ENCODE measurements around the gene PTPRD. TPM values are rescaled to one million over a fixed set of nuclear protein-coding genes. Genes with fewer than 3 reads are reported as not detected.

The PTPRD gene
- total and polyA plus RNA-seq, 10 donors, result 0.08 to 11.7 (median 2.9) TPM

DNA sequence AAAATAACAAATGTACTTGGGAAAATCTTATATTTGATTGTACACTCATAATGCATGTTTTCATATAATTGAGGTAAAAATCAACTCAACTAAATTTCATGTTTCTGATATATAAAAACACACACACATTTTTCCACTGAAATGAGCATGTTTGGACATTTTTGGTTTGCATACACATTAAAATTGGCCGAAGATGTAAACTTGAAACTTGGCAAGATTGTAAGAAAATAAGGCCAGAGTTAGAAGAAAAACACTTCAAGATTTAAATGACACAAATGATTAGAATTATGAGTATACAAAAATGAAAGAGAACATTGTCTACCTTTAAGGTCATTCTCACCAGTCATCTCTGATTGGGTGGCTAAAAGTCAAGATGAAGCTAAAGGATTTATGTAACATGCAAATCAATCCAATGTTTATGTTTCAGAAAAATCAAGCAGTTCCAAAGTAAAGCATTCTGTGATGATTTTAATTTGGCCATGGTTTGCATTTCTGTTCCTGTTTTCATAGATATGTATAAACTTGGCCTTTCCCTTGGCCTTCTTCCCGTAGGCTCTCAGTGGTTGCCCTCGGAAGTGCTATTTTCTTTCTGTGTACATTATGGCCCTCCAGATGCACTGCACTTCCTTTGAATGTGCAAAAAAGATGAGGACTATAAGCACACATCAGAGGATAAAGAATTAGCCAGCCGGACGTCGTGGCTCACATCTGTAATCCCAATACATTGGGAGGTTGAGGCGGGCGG, 1707.9 kb downstream of the PTPRD start:
- no peaks in the 10 kb centered on the region for H3K27me3 ChIP-seq (replicated peaks in 1 of 7)
- no peak overlapping the region for H3K4me3 ChIP-seq
- peaks cover 0 to 3% (median 0%) of the 10 kb centered on the region in 8 donors for H3K9me3 ChIP-seq
- no peaks in the 10 kb centered on the region for H3K4me1 ChIP-seq
- DNase-seq, result no peak
- H3K27ac ChIP-seq, result no peak overlapping the region
- no peaks in the 10 kb centered on the region for H3K36me3 ChIP-seq
- intact Hi-C loops (cut with DNase I; ENCODE audit: low total_unique reads), result no loop called here
- WGBS, 5 donors, result 71 to 87% (median 82%) methylated on average over 8 of the region's 8 CpGs
- TF ChIP-seq POLR2A (IDR thresholded peaks at IDR 0.05), result no peak
- TF ChIP-seq, protein P1, sequence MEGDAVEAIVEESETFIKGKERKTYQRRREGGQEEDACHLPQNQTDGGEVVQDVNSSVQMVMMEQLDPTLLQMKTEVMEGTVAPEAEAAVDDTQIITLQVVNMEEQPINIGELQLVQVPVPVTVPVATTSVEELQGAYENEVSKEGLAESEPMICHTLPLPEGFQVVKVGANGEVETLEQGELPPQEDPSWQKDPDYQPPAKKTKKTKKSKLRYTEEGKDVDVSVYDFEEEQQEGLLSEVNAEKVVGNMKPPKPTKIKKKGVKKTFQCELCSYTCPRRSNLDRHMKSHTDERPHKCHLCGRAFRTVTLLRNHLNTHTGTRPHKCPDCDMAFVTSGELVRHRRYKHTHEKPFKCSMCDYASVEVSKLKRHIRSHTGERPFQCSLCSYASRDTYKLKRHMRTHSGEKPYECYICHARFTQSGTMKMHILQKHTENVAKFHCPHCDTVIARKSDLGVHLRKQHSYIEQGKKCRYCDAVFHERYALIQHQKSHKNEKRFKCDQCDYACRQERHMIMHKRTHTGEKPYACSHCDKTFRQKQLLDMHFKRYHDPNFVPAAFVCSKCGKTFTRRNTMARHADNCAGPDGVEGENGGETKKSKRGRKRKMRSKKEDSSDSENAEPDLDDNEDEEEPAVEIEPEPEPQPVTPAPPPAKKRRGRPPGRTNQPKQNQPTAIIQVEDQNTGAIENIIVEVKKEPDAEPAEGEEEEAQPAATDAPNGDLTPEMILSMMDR (IDR thresholded peaks at IDR 0.05 in 8 of 11, conservative IDR thresholded peaks at IDR 0.05 in 3 of 11), result no peak
- no peak for TF ChIP-seq POLR2AphosphoS5 (IDR thresholded peaks at IDR 0.05)

DNA sequence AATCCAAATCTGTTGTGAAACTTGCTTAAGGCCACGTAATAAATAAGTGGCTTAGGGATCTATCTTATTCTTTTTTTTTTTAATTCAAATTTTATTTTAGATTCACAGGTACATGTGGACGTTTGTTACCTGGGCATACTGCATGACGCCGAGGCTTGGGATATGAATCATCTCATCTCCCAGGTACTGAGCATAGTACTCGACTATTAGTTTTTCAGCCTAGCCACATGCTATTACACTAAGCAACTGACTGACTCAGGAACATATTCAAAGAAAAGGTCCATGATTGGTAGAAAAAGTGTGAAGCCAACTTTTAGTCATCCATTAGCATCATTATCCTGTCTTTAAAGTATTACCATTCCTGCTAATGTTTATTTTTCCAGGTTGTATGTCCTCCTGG, 1709.7 kb downstream of the PTPRD start:
- no peak overlapping the region for H3K27ac ChIP-seq
- H3K36me3 ChIP-seq, result no peaks in the 10 kb centered on the region
- H3K9me3 ChIP-seq, result peaks cover 0 to 3% (median 0%) of the 10 kb centered on the region in 8 donors
- H3K4me1 ChIP-seq, result no peaks in the 10 kb centered on the region
- intact Hi-C loops (cut with DNase I; ENCODE audit: low total_unique reads), result no loop called here
- no peak overlapping the region for H3K4me3 ChIP-seq
- H3K27me3 ChIP-seq (replicated peaks in 1 of 7), result no peaks in the 10 kb centered on the region
- TF ChIP-seq, protein P1 (IDR thresholded peaks at IDR 0.05 in 8 of 11, conservative IDR thresholded peaks at IDR 0.05 in 3 of 11), result no peak
- TF ChIP-seq POLR2AphosphoS5 (IDR thresholded peaks at IDR 0.05), result no peak
- TF ChIP-seq POLR2A (IDR thresholded peaks at IDR 0.05), result no peak
- DNase-seq, result no peak
- 69 to 84% (median 77%) methylated on average over 5 of the region's 5 CpGs for WGBS, 5 donors

DNA sequence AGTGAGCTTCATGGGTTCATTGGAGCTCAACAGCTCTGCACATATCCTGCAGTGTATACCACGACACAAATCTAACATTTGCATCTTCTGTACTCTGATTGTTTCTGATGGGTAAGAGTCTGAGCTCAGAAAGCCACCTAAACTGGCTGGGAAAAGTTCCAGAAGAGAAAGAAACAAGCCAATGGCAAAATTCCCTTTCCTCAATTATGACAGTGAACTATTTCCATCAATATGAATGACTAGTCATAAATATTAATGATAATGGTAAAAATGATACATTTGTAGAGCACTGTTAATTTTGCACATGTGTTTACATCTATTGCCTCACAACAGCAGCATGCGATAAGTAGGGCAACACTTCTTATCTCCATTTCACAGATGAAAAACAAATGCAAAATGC, 1711.7 kb downstream of the PTPRD start:
- TF ChIP-seq POLR2AphosphoS5 (IDR thresholded peaks at IDR 0.05), result no peak
- TF ChIP-seq, protein P1 (IDR thresholded peaks at IDR 0.05 in 8 of 11, conservative IDR thresholded peaks at IDR 0.05 in 3 of 11), result no peak
- TF ChIP-seq POLR2A (IDR thresholded peaks at IDR 0.05), result no peak
- DNase-seq, result no peak
- Histone ChIP-seq H3K36me3 (no peaks in the 10 kb centered on the region), H3K27ac (no peak overlapping the region), H3K27me3 (replicated peaks in 1 of 7) (no peaks in the 10 kb centered on the region), H3K4me1 (no peaks in the 10 kb centered on the region), H3K4me3 (no peak overlapping the region), H3K9me3 (no peaks in the 10 kb centered on the region)
- WGBS, 5 donors, result 72 to 88% (median 84%) methylated on average over 2 of the region's 2 CpGs
- intact Hi-C loops (cut with DNase I; ENCODE audit: low total_unique reads), result no loop called here

DNA sequence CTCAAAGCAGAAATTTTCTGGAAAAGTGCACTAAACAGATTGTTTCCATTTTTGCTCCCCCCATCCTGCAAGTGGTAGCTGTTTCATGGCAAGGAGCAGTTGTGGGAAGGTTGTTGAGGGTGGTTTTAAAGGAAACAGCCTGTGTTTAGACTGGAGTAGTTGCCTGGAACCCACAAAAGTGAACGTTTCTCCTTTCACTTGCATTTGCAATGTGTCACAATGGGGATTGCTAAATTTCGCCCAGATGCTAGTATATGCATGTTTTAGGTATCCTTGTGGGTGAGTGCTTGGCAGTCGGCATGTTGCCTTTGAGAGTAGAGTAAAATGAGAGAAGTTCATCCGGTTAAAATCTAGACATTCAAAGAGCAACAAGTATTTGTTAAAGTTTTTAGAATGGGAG, 1713.3 kb downstream of the PTPRD start:
- no peak overlapping the region for H3K27ac ChIP-seq
- no peaks in the 10 kb centered on the region for H3K27me3 ChIP-seq (replicated peaks in 1 of 7)
- peaks cover 0 to 4% (median 0%) of the 10 kb centered on the region in 6 donors for H3K4me1 ChIP-seq
- TF ChIP-seq POLR2A (IDR thresholded peaks at IDR 0.05) (no peak), POLR2AphosphoS5 (IDR thresholded peaks at IDR 0.05) (no peak)
- TF ChIP-seq, protein P1 (IDR thresholded peaks at IDR 0.05 in 8 of 11, conservative IDR thresholded peaks at IDR 0.05 in 3 of 11), result no peak
- intact Hi-C loops (cut with DNase I; ENCODE audit: low total_unique reads), result loop anchor here (10.0 kb wide), 1 partner anchor 1335 kb away; no protein-coding TSS in a partner anchor
- DNase-seq, result no peak
- H3K9me3 ChIP-seq, result no peaks in the 10 kb centered on the region
- WGBS, 5 donors, result 45 to 74% (median 65%) methylated on average over 4 of the region's 4 CpGs
- no peak overlapping the region for H3K4me3 ChIP-seq
- H3K36me3 ChIP-seq, result no peaks in the 10 kb centered on the region
